GM19463 (cell line): ENCODE data around the gene TCF4.

Experiments used
- ATAC-seq: cut with Tn5 transposase; IDR thresholded peaks from one replicate; pipeline ENCODE4 v1.9.1; 2021; ENCODE audit warnings: mild to moderate bottlenecking, moderate library complexity; ENCODE audit not compliant: unreplicated experiment

Gene TCF4

GRCh38 chr18:55587418-55588110 is 428 bp downstream of the TCF4 start:
- ATAC-seq: no peak

DNA sequence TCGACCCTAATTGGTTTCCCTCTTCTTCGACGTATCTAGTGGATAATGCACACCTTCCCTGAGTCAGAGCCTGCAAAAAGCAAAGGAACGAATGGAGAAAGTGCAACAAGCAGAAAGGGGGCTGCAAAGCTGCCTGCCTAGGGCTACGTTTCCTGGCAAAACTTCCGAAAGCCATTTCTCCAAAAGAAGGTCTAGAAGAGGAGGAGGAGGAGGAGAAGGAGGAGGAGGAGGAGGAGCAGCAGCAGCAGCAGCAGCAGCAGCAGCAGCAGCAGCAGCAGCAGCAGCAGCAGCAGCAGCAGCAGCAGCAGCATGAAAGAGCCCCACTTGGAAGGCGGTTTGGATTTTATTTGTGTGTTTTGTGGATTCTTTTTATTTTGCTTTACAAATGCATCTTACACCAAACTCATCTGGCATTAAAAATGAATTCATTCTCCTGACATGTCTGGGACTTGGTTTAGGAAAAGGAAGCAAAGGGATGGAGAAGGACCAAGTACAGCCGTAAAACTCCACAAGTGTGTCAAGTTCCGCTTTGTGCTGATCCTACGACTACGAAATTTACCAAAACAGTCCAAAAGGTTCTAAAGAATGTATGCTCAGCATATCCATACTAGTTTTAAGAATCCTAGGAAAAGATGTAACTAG is 2.0 kb downstream of the TCF4 start:
- no peak for ATAC-seq

DNA sequence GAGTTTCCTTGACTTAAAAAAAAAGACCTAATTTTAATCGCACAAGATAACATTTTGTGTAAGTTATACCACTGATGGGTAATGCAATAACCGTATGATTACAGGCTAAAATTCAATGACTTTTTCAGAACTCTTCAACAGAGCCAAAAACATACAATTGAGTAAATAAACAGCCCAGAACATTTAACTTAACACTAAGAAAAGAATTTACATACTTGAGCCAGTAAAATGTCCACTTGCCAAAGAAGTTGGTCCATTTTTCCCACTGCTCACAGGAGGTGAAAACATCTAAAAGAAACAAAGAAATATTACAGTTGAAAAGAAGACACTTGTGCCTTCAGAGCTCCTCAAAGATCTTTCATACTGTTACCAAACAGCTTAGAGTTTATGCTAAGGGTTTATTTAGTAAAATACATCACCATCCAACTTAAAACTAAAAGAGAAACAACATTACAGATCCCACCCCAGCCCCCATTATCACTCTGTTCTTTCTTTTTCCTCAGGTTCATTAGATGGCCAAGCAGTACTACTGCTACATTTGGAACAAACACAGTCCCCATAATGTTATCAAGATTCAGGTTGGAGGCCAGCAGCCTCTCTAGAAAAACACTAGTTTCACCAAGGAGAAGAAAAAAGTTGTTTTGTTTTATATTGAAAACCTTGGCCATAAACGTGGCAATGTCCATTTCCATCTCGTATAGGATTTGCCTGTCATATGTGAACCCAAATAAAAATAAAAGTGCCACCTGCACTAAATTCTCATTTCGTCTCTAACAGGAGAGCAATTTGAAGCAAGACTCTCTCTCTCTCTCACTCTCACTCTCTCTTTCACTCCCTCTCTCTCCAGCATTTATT is 2.7 kb downstream of the TCF4 start:
- ATAC-seq: no peak

DNA sequence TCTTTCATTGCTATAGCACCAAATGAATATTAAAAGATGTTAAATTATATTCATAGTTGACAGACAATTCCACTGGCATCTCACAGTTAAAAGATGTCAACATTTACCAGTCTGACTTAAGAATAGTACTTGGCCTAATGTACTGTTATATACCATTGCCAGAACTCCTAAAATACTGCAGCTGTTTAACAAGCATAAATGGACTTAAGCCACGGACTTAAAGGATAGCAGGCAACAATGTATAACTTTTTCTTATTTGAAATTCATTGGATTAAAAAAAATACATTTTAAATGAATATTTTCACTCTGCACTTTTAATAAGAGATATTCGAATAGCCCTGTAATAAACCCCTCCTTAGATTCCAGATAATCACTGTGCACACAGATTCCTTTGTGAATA is 3.8 kb downstream of the TCF4 start:
- ATAC-seq: no peak

DNA sequence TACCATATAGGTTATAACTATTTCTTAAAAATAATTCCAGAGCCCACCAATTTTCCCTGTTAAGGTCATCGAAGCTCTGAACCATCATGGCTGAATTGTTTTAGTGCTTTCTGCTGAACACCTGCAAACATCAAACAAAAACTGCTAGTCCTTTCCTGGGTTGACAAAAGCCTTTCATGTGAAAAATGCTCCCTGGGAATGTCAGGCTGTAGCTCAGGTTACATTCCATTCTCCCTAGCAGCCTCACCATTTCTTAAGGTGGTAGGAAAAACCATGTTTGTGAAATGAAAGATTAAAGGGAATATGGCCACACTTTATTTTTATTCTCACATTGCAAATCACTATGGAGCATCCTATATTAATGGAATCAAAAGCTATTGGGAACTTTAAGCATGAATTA is 5.7 kb downstream of the TCF4 start:
- ATAC-seq: no peak

- ATAC-seq: no peak
Measured at GRCh38 chr18:55579501-55580270, 8.3 kb downstream of the TCF4 start.

DNA sequence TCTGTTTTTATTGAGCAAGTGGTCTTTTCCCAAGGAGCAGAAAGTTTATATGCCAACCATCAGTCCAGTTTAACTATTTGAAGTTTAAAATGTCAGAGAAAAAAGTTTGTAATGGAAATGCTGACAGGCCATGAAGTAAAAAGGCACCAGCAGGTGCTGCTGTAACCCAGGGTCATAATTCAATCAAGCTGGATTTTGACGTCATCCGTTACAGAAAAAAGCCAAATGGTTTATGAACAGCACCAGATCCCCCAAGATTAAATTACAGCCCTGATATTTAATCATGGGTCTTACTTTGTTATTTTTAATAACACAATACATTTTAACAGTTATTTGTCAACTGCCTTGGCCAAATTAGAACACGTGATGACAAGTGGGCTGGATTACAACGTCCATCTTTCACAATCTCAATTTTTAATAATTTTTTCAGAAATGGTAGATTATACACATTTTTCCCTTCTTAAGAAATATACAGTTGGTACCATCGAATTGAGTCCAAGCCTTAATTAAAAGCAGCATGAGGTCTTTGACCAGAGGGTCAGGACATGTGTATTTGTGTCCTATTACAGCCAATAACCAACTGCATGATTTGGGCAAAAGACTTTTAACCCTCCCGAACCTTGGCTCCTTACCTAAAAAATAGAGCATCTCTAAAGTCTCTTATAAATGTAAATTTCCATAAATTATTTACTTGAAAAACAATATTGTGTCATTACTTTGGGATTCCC is 10.0 kb downstream of the TCF4 start:
- ATAC-seq: no peak

DNA sequence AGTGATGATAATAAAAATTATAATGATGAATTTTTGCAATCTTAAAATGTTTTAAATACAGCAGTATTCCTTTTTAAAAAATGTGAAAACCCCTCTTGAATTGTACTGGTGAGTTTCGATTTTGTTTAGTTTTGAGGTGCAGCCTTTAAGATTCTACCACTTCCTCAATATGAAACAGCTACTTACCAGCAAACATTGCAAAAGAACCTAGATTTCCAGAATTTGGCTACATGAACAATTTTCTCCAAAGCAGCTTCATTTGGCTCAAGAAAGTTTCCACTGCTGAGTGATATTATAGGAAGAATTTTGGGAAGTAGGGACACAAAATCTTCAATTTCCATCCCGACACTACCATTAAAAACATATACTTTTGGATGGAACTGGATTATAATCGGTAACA is 12.0 kb downstream of the TCF4 start:
- ATAC-seq: no peak

GRCh38 chr18:55575066-55575465 is 12.9 kb downstream of the TCF4 start:
- ATAC-seq: no peak

DNA sequence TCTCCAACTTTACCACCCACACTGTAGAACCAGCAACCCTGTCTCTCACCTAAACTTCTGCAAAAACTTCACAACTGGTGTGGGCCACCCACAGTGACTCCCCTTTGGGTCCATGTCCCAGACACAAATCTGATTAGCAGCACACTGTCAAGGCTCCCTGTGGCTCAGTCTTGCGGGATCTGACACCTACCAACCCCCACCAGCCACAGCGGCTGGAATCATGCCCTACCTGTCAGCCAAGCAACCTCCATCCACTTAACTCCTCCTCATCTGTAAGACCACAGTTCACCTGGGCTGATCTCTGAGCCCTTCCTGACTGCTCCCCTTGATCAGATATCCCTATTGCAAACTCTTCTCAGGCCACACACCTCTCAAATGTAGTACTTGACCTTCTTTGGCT is 14.6 kb downstream of the TCF4 start:
- no peak for ATAC-seq

DNA sequence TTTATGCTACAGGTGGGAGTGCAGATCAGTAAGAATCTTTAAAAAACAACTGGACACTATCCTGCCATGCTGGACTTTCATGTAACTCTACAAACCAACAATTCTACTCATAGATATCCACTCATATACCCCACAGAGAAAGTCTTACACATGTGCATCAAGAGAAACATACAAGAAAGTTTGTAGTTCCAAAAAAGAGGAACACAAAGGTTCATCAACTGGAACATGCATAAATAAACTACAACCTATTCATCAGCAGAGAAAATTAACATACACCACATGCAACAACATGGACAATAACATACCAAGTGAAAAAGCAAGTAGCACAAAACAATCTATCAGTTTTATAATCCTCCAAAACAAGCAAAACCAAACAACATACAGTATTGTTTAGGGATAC is 17.0 kb downstream of the TCF4 start:
- no peak for ATAC-seq

DNA sequence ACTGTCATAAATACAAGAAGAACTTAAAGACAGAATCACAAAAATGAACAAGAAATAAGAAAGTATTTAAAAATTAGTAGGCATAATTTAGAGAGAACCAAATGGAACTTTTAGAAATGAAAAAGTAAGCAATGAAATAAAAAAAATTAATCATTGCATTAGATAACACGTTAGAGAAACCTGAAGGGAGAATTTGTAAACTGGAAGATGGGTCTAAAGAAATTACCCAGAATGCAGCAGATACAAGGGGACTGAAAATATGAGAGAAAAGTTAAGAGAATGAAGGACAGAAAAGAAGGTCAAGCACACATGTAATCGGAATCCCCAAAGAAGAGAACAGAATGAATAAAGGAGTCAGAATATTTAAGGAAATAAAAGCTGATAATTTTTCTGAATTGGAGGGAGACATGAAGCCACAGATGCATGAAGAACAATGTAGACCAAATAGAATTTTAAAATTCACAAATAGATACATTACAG is 21.5 kb downstream of the TCF4 start:
- no peak for ATAC-seq

DNA sequence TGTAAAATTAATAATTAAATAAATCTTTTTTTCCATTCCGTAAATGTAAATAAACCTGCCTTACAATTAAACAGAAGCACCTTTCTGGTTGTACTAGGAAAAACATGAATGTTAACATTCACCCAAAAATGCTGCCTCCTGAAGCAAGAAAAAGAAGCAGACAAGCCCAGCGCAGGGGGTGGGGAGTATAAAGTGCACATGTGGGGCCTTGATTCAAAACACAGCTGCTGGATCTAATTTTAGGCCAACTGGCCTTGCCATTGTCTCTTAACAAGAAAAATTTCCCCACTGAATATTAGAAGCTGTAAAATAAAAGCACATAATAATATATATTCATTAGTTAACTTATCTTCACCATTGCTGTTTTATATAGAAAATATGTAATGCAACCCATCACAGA is 28.3 kb downstream of the TCF4 start:
- ATAC-seq: no peak

DNA sequence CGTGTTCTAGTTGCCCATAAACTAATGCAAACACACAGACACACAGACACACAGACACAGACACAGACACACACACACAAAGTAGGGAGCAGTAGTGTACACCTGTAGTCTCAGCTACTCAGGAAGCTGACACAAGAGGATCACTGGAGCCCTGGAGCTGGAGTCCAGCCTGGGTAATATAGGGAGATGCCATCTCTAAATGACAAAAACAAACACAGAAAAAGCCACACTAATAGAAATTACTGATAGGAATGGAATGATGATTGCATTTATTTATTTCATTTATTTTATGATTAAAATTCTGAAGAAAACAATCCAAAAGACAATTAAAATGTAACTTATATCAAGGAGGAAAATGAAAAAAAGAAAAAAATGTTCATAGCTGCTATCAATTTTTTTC is 30.8 kb downstream of the TCF4 start:
- no peak for ATAC-seq

DNA sequence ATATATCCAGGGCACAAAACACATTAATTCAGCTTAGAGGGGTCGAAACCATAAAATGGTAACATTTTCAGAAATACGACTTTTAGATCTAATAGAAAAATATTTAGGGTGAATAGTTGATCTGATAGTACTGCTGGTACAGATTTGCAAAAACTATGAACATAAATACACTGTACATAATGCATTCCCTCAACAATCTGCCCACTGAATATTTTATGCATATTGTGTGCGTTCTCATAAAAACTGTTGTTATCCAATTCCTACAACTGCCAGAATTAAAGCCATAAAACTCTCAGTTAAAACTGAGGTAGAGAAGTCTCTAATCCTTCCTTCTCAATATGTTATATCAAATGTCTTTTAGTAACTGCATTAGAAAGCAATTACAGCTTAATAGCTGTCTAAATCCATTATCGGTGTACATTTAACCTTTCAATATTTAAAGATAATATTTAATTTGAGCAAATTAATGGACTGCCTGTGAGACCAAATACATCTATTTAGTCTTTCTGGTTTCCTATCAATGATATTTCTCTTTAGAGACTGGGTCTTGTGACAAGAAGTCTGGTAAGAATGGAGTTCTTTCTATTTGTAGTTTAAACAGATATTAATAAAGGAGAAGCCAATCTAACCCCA is 32.5 kb downstream of the TCF4 start:
- no peak for ATAC-seq

- ATAC-seq: no peak
Measured at GRCh38 chr18:55552526-55553189, 35.3 kb downstream of the TCF4 start.

DNA sequence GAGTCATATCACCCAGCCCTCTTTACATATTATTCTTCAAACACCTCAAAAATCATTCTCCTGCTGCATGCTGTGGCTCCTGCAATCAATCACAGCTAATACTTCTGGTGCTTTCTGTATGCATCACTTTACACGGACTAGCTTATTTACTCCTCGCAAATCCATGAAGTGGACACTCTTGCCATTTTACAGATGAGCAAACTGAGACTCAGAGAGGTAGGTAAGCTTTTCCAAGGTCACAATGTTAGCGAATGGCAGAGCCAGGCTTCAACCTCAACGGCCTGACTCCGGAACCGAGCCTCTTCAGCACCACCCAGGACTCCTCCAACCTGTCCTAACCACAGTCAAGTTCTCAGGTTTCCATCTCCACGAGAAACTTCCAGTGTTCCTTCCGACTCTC is 36.8 kb downstream of the TCF4 start:
- no peak for ATAC-seq

DNA sequence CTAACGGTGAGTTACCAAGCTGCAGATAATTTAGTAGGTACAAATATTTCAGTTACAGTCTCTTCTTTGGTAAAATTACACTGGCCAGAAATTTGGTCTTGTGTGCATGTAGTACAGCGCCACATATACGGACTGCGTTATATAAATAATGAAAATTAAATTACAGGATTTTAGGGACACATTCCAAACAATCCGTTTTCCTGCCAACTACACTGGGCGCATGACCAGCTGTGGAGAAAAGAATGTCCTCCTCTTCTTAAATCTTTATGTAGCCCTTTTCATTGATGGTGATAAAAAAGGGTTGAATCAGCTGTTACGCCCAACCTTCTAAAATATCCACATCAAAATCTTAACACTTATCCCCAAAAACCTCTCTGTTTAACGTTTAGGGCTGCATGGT is 37.5 kb downstream of the TCF4 start:
- ATAC-seq: no peak

GRCh38 chr18:55549474-55550104 is 38.4 kb downstream of the TCF4 start:
- no peak for ATAC-seq
